GM12875 (cell line): ENCODE measurements around the gene UNC13C.

Source experiments
- H3K4me3 ChIP-seq: one replicate; pipeline ENCODE4 v1.5.1; 2011; ENCODE audit warnings: low read depth, low read length, control low read depth
- TF ChIP-seq, protein P1 (sequence below): IDR thresholded peaks from 2 replicates; pipeline ENCODE4 v1.5.1; 2011; ENCODE audit warnings: low read depth, mild to moderate bottlenecking, control low read depth, inconsistent platforms, low read length, moderate library complexity, borderline replicate concordance; ENCODE audit not compliant: insufficient read depth

The UNC13C gene

DNA sequence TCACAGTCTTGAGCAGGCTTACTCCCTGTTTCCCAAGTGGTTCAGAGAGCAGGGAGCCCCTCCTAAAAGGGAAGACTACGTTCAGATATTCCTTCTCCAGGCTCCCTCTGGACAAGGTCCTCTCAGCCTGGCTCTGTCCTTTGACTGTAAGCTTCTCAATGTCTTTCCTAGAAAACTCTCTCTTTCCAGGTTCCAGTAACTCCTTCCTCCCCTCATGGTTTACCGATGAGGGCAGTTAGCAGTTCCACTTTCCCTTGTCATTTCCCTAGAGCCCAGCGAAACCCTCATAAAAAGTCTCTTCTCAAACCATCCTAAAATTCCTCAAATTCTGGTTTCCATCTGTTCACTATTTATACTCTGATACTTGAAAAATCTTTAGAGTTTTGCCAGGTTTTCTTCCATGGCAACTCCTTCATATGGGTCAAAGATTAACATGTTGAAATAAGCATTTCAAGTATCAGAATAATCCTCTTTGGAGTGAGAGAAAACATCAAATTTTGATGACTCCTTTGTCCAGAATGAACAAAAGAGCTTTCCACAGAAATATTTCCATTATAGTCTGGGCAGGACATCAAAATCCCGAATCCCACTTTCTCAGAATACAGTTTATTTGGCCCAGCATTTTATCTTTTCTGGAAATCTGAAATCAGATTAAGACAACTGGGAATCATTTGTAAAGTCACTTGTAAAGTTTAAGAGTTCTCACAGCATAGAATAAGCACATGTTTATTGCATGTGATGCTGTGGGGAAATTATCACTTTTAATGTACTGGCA is 599.4 kb downstream of the UNC13C start:
- TF ChIP-seq, protein P1, sequence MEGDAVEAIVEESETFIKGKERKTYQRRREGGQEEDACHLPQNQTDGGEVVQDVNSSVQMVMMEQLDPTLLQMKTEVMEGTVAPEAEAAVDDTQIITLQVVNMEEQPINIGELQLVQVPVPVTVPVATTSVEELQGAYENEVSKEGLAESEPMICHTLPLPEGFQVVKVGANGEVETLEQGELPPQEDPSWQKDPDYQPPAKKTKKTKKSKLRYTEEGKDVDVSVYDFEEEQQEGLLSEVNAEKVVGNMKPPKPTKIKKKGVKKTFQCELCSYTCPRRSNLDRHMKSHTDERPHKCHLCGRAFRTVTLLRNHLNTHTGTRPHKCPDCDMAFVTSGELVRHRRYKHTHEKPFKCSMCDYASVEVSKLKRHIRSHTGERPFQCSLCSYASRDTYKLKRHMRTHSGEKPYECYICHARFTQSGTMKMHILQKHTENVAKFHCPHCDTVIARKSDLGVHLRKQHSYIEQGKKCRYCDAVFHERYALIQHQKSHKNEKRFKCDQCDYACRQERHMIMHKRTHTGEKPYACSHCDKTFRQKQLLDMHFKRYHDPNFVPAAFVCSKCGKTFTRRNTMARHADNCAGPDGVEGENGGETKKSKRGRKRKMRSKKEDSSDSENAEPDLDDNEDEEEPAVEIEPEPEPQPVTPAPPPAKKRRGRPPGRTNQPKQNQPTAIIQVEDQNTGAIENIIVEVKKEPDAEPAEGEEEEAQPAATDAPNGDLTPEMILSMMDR: no peak
- no peak overlapping the region for H3K4me3 ChIP-seq

DNA sequence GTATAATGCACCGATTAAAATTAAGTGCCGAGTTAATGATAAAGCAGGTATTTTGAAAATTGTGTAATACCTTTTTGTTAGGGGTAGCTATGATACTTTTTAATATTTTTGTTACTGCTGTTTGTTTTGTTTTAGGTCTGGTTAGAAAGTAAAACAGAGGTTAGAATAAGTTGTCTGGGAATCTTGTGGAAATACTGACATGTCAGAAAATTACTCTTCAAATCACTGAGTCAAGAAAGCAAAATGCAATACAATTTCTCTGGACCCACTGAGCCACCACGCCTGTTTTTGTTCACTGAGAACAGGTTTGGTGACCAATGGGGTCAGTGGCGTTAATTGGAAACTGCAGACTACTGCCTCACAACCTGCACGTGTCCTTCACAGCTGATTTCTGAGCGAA is 601.6 kb downstream of the UNC13C start:
- TF ChIP-seq, protein P1: no peak
- H3K4me3 ChIP-seq: no peak overlapping the region

DNA sequence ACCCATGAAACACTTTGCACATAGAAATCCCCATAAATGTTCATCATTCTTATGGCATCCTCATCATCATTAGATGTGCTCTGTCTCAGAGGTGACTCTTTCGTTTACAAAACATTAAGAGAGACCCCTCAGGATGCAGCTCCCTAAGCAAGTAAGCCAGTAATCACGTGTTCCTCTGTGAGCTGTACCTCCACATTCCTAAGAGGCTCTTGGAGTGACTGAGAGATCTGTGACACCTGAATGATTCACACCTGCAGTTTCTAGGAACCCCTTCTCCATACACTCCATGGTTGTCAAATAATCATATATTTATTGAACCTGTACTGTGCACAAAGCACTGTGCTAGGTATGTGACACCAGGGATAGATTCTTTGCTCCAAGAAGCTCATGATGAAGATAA is 602.4 kb downstream of the UNC13C start:
- TF ChIP-seq, protein P1: no peak
- no peak overlapping the region for H3K4me3 ChIP-seq

DNA sequence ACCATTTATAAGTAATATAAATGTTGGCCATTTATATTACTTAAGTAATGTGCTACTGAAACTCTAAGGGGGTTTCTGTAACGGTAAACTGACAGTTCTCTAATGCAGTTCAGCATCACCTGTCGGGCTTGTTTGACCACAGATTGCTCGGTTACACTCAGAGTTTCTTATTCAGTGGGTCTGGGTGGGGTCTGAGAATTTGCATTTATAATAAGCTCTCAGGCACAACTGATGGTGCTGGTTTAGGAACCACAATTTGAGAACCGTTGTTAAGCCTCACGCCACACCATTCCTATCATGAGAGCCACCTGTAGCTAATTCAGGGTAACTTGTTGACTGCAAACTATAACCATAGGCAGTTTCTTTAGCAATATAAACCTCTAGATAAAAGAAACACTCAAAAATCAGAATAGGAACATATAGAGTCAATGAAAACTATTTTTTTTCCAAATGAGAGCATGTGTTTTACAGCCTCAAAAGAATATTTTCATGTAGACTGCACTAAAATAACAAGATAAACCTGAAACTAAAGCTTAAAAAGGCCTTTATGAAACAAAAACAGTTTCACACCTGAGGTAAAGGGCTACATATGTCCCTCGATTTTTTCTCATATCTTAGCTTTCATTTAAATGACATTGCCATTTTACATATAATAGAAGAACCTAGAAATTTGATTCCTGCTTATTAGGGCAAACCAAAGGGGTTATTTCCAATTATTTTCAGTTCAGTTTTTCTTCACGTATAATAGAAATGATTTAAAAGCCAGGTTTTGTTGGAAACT is 604.8 kb downstream of the UNC13C start:
- TF ChIP-seq, protein P1: no peak
- H3K4me3 ChIP-seq: no peak overlapping the region

DNA sequence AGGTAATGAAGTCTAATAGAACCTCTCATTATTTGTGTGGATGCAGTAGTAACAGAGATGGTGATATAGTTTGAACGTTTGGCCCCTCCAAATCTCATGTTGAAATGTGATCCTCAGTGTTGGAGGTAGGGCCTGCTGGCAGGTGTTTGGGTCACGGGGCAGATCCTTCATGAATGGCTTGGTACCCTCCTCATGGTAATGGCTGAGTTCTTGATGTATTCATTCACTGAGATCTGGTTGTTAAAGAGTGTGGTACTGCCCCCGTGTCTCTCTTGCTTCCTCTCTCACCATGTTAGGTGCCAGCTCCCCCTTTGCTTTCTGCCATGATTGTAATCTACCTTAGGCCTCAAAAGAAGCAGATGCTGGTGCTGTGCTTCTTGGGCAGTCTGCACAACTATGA is 606.8 kb downstream of the UNC13C start:
- H3K4me3 ChIP-seq: no peak overlapping the region
- TF ChIP-seq, protein P1: no peak

DNA sequence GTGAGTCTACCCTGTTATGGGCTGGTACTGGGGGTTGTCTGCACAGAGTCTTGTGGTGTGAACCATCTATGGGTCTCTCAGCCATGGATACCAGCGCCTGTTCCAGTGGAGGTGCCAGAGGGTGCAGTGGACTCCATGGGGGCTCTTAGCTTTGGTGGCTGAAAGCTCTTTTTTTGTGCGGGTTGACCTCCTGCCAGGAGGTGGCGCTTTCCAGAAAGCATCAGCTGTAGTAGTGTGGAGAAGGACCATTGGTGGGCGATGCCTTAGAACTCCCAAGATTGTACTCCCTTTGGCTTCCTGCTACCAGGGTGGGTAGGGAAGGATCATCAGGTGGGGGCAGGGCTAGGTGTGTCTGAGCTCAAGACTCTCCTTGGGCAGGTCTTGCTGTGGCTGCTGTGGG is 615.9 kb downstream of the UNC13C start:
- TF ChIP-seq, protein P1: no peak
- no peak overlapping the region for H3K4me3 ChIP-seq

DNA sequence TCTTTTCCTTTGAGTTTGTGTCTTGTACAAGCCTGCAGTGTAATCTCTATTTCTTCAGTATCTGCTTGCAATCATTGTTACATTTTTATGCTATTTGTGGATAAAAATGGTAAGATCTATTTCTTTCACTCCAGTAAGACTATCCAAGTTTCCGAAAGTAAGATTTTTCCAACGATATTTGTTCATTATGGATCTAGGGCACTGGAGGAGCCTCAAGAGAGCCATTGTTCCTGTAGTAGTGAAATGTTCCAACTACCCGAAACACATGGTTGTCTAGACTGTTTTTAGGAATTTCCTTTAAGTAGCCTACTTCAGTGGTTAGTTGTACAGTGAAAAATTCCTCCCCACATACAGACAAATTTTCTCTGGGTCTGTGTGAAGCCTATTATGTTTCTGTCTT is 621.1 kb downstream of the UNC13C start:
- no peak overlapping the region for H3K4me3 ChIP-seq
- TF ChIP-seq, protein P1: no peak
